A549 (cell line): ENCODE measurements around the gene MUC15.

Experiments
- CBX8 ChIP-seq: fragments of 200-600 bp; sonication (generic); IDR thresholded peaks from 2 replicates; pipeline ENCODE4 v1.6.1; 2016
- CTCF ChIP-seq: fragments of >200 bp; sonication (Bioruptor Twin); formaldehyde crosslinking; IDR thresholded peaks from 3 replicates; pipeline ENCODE4 v1.5.1; 2016
- FOXS1 ChIP-seq: fragments of 250-450 bp; sonication (Bioruptor Pico); IDR thresholded peaks from 2 replicates; pipeline ENCODE4 v1.5.0; 2020; ENCODE audit warnings: mild to moderate bottlenecking, moderate library complexity
- HMGXB4 ChIP-seq: fragments of 250-450 bp; sonication (Bioruptor Pico); IDR thresholded peaks from 2 replicates; pipeline ENCODE4 v1.5.0; 2021; ENCODE audit warnings: mild to moderate bottlenecking, moderate library complexity, borderline replicate concordance
- JUN ChIP-seq, 2 experiments: fragments of >200 bp; sonication (Bioruptor Twin); formaldehyde crosslinking; IDR thresholded peaks; 2 replicates in 1 of 2; 3 replicates in 1 of 2; pipeline ENCODE4 v1.6.1; 2016 to 2017
- KDM1A ChIP-seq: fragments of 200-600 bp; sonication (generic); IDR thresholded peaks from 2 replicates; pipeline ENCODE4 v1.6.1; 2016; ENCODE audit warnings: low read depth, mild to moderate bottlenecking
- MYC ChIP-seq: IDR thresholded peaks from 2 replicates; pipeline ENCODE4 v1.6.1; 2012; ENCODE audit warnings: mild to moderate bottlenecking, inconsistent platforms, low read length, improper control_type of control experiment, borderline replicate concordance
- POLR2A ChIP-seq: IDR thresholded peaks from 2 replicates; pipeline ENCODE4 v1.6.1; 2012; ENCODE audit warnings: mild to moderate bottlenecking, low read length
- POLR2AphosphoS2 ChIP-seq: conservative IDR thresholded peaks from 2 replicates; pipeline ENCODE4 v1.6.1; 2012; ENCODE audit warnings: low read length, improper control_type of control experiment, inconsistent platforms
- RAD21 ChIP-seq, 2 experiments: fragments of >200 bp in 1 of 2; sonication (Bioruptor Twin) in 1 of 2; formaldehyde crosslinking in 1 of 2; IDR thresholded peaks in 1 of 2; conservative IDR thresholded peaks in 1 of 2; 2 replicates in 1 of 2; 3 replicates in 1 of 2; pipeline ENCODE4 v1.6.1; 2012 to 2018; ENCODE audit warnings: inconsistent platforms in 1 of 2
- TP53 ChIP-seq: fragments of 250-450 bp; sonication (Bioruptor Pico); IDR thresholded peaks from 2 replicates; pipeline ENCODE4 v1.5.0; 2021; ENCODE audit warnings: mild to moderate bottlenecking, moderate library complexity
- ZSCAN20 ChIP-seq: fragments of 250-450 bp; sonication (Bioruptor Pico); IDR thresholded peaks from 2 replicates; pipeline ENCODE4 v1.8.0; 2022; ENCODE audit warnings: mild to moderate bottlenecking, moderate library complexity

GRCh38 chr11:26575946-26576345, 3.9 kb upstream of the MUC15 start:
- no peak for TF ChIP-seq TP53 (CRISPR knock-in tag)
- no peak for TF ChIP-seq CTCF
- no peak for TF ChIP-seq RAD21 (conservative IDR thresholded peaks at IDR 0.05 in 1 of 2, IDR thresholded peaks at IDR 0.05 in 1 of 2)
- TF ChIP-seq KDM1A: no peak
- no peak for TF ChIP-seq MYC
- TF ChIP-seq ZSCAN20 (CRISPR knock-in tag): no peak
- no peak for TF ChIP-seq HMGXB4 (CRISPR knock-in tag)
- TF ChIP-seq CBX8: no peak
- no peak for TF ChIP-seq POLR2A
- no peak for TF ChIP-seq JUN (IDR thresholded peaks at IDR 0.05)
- TF ChIP-seq FOXS1 (CRISPR knock-in tag): no peak
- TF ChIP-seq POLR2AphosphoS2: no peak
